Mesodermal cell (in vitro differentiated cells): ENCODE measurements around the gene MYPOP.
A peak's percentile ranks its signal among the peaks of the same experiment; 100 is the strongest.

ENCODE experiments used
- H3K27ac ChIP-seq: 2 replicates; pipeline ENCODE4 v1.7.0; 2013; ENCODE audit warnings: mild to moderate bottlenecking, low read depth, low read length, moderate library complexity; ENCODE audit not compliant: severe bottlenecking
- H3K36me3 ChIP-seq: 2 replicates; pipeline ENCODE4 v1.7.1; 2013; ENCODE audit warnings: mild to moderate bottlenecking, low read length, moderate library complexity; ENCODE audit not compliant: control insufficient read depth, insufficient read depth
- H3K4me1 ChIP-seq: one replicate; pipeline ENCODE4 v1.7.1; 2013; ENCODE audit warnings: mild to moderate bottlenecking, low read length; ENCODE audit not compliant: insufficient read depth, control insufficient read depth, poor library complexity, severe bottlenecking
- H3K4me3 ChIP-seq: 2 replicates; pipeline ENCODE4 v1.7.0; 2013; ENCODE audit warnings: low read length, control low read depth, mild to moderate bottlenecking; ENCODE audit not compliant: insufficient read depth, poor library complexity, severe bottlenecking; ENCODE audit errors: extremely low read depth
- H3K9me3 ChIP-seq: 2 replicates; pipeline ENCODE4 v1.7.1; 2013; ENCODE audit warnings: mild to moderate bottlenecking, low read length, moderate library complexity; ENCODE audit not compliant: control insufficient read depth
- WGBS, 2 experiments: methylation state at CpG; one replicate each; pipeline ENCODE4 v1.1.5; 2013; ENCODE audit warnings: missing lambda C conversion rate in 2 of 2; ENCODE audit not compliant: insufficient coverage in 2 of 2; 5-methylcytosine and 5-hydroxymethylcytosine counted together

Gene MYPOP

GRCh38 chr19:45890877-45891276 is 11.5 kb downstream of the MYPOP start:
- WGBS, 2 experiments: 84 to 89% methylated on average over 5 to 9 of the region's 17 CpGs

GRCh38 chr19:45889210-45889885 is 13.1 kb downstream of the MYPOP start:
- H3K4me1 ChIP-seq: peaks cover 10% of the 10 kb centered on the region
- H3K9me3 ChIP-seq: no peaks in the 10 kb centered on the region
- peaks cover 16% of the 10 kb centered on the region for H3K36me3 ChIP-seq
- WGBS, 2 experiments: 59 to 96% methylated on average over 2 to 3 of the region's 6 CpGs
- no peak overlapping the region for H3K4me3 ChIP-seq
- no peak overlapping the region for H3K27ac ChIP-seq

More at GRCh38 chr19:45890877-45891276, 11.5 kb downstream of the MYPOP start:
- Histone ChIP-seq H3K27ac (no peak overlapping the region), H3K4me3 (no peak overlapping the region), H3K4me1 (no peaks in the 10 kb centered on the region), H3K9me3 (no peaks in the 10 kb centered on the region), H3K36me3 (peaks cover 21% of the 10 kb centered on the region)

- Histone ChIP-seq H3K27ac (peak overlapping the region; percentile 90), H3K4me1 (peaks cover 16% of the 10 kb centered on the region), H3K36me3 (peaks cover 22% of the 10 kb centered on the region), H3K4me3 (peak overlapping the region; percentile 66), H3K9me3 (no peaks in the 10 kb centered on the region)
- 63 to 100% methylated on average over 2 to 3 of the region's 10 CpGs for WGBS, 2 experiments
Measured at GRCh38 chr19:45887200-45887710, 15.2 kb downstream of the MYPOP start.

- peak overlapping the region; percentile 90 for H3K27ac ChIP-seq
- no peaks in the 10 kb centered on the region for H3K9me3 ChIP-seq
- 1 to 3% methylated on average over 19 to 21 of the region's 32 CpGs for WGBS, 2 experiments
- H3K4me3 ChIP-seq: peak overlapping the region; percentile 66
- H3K4me1 ChIP-seq: peaks cover 20% of the 10 kb centered on the region
- H3K36me3 ChIP-seq: peaks cover 22% of the 10 kb centered on the region
Measured at GRCh38 chr19:45886427-45887199, 15.8 kb downstream of the MYPOP start.

- Histone ChIP-seq H3K4me1 (peaks cover 20% of the 10 kb centered on the region), H3K4me3 (peak within 1 kb of the TSS; percentile 66), H3K27ac (peak within 1 kb of the TSS; percentile 90), H3K9me3 (no peaks in the 10 kb centered on the region), H3K36me3 (peaks cover 22% of the 10 kb centered on the region)
- WGBS, 2 experiments: 0 to 1% methylated on average over 74 to 86 of the region's 107 CpGs
Measured at GRCh38 chr19:45885556-45886426, 16.6 kb downstream of the MYPOP start, which contains the start of gene IRF2BP1. Gene IRF2BP1, minus strand, starts transcription at chr19:45886141. Its CDS starts 367 bp downstream, at chr19:45885774.

- peak overlapping the region; percentile 66 for H3K4me3 ChIP-seq
- no peaks in the 10 kb centered on the region for H3K9me3 ChIP-seq
- H3K27ac ChIP-seq: peak overlapping the region; percentile 49
- 71 to 77% methylated on average over 66 to 72 of the region's 72 CpGs for WGBS, 2 experiments
- H3K36me3 ChIP-seq: peaks cover 17% of the 10 kb centered on the region
- peaks cover 20% of the 10 kb centered on the region for H3K4me1 ChIP-seq
Measured at GRCh38 chr19:45884682-45885555, 17.5 kb downstream of the MYPOP start.

- Histone ChIP-seq H3K27ac (no peak overlapping the region), H3K4me1 (peaks cover 20% of the 10 kb centered on the region), H3K4me3 (no peak overlapping the region), H3K36me3 (peaks cover 15% of the 10 kb centered on the region), H3K9me3 (no peaks in the 10 kb centered on the region)
- 94% methylated on average over 54 to 57 of the region's 57 CpGs for WGBS, 2 experiments
Measured at GRCh38 chr19:45883881-45884681, 18.3 kb downstream of the MYPOP start.

- 8 to 30% methylated on average over 2 of the region's 5 CpGs for WGBS, 2 experiments
- Histone ChIP-seq H3K9me3 (no peaks in the 10 kb centered on the region), H3K4me3 (no peak overlapping the region), H3K4me1 (peaks cover 23% of the 10 kb centered on the region), H3K36me3 (peaks cover 15% of the 10 kb centered on the region), H3K27ac (no peak overlapping the region)
Measured at GRCh38 chr19:45883586-45883880, 18.9 kb downstream of the MYPOP start.
